HG03066 (cell line): ENCODE results near the gene STK11.

Experiments used
- ATAC-seq: cut with Tn5 transposase; IDR thresholded peaks from one replicate; pipeline ENCODE4 v1.9.1; 2021; ENCODE audit warnings: low read depth; ENCODE audit not compliant: unreplicated experiment

Gene STK11

GRCh38 chr19:1257475-1258162 is 52.0 kb downstream of the STK11 start:
- no peak for ATAC-seq

- no peak for ATAC-seq
Observed at GRCh38 chr19:1258163-1258492, 52.5 kb downstream of the STK11 start.

- no peak for ATAC-seq
Observed at GRCh38 chr19:1258707-1259205, 53.2 kb downstream of the STK11 start.

GRCh38 chr19:1259206-1259875 is 53.8 kb downstream of the STK11 start:
- ATAC-seq: no peak

- no peak for ATAC-seq
Observed at GRCh38 chr19:1259876-1260748, 54.5 kb downstream of the STK11 start.

DNA sequence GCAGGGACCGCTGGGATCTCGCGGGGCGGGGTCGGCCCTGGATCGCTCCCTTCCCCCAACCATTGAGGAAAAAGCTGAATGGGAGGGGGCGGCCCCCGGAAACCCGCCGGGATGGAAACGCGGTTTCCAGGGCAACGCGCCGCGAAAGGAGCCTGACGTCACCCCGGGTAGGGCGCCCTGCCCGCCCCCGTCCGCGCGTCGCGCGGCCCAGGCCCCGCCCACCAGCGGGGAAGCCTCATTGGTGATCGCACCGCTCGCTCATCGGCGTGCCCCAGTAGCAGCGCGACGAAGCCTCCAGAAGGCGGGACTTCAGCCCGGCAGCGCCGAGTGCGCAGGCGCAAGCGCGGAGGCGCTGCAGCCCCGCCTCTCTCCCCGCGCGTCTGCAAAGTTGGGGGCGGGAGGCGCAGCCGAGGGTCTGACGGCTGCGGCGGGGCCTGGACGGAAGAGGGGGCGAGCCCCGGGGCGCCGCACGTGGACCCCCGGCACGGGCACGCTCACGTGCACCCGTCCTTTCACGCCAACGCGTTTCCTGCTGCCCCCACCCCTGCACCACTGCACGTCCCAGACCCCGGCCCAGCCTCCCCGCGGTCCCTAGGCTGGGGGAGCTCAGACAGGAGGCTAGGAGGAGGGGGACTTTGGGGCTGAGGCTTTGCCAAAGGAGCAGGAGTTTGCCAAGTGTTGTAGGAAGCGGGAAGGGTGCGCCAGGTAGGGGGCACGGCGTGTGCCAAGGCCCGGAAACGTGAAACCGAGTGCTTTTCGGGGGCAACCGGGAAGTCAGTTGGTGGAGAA is 55.4 kb downstream of the STK11 start:
- ATAC-seq: peak; percentile 35

DNA sequence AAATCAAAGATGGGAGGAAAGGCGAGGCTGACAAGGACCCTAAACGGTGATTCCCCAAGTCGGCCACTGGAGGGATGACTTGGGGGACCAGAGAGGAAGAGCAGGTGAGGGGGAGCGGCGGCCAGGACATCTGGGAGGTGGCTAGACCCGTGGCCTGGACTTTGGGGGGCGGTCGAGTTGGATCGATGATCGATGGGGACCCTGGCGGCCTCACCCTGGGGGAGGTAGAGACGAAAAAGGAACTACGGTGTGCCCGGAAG is 55.9 kb downstream of the STK11 start:
- ATAC-seq: no peak

GRCh38 chr19:1261798-1262622 is 56.4 kb downstream of the STK11 start:
- ATAC-seq: no peak

- ATAC-seq: no peak
Observed at GRCh38 chr19:1262623-1263123, 57.1 kb downstream of the STK11 start.

DNA sequence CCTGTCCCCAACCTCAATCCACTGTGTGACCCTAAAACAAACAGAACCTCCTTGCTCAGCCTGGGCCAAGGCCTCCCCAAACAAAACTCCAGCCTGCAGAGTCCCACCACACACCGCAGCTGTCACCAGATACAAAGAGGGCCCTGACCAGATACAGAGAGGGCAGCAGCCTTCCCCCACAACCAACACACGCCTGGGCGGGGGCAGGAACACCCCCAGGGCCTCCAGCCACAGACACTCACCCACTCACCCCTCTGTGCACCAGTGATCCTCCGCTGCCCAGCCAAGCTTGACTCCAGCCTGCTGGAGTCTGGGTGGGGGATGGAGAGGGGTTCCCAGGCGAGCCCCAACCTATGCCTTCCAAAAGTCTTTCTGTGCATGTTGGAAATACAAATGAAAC is 57.6 kb downstream of the STK11 start:
- ATAC-seq: no peak

- ATAC-seq: no peak
Observed at GRCh38 chr19:1264801-1265614, 59.4 kb downstream of the STK11 start.

GRCh38 chr19:1265615-1266128 is 60.1 kb downstream of the STK11 start:
- no peak for ATAC-seq

DNA sequence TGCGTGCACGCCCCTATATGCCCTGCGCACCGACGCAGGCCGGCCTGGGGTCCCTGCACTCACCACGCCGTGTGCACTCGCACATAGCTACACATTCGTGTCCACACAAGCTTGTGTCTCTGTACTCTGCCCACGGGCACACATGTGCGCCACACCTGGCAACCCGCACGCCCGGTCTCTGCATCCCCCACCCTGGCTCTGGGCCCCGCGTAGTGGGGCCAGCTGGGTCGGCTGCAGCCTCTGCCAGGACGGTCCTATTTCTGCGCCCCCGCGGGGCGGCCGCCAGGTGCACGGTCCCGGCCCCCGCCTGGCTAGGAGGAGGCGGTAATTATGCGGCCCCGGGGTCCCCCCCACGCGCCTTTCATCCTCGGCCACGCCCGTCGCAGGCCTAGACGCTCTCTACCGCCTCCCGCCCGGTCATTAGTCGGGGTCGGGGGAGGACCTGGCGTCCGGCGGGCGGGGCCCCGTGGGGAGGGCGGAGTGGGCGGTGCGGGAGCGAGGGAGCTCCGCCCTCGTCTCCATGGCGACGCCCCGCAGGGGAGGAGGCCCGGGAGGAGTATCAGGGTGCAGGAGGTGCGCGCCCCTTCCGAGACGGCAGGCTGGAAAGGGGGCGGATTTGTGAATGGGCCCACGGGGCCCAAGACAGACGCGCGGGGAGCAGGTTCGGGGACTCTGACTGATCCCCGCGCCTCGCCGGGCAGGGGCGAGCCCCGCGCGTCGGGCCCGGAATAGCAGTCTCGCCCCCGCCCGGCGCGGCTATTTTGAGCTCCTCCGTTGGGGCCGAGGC is 60.7 kb downstream of the STK11 start:
- ATAC-seq: peak; percentile 30

DNA sequence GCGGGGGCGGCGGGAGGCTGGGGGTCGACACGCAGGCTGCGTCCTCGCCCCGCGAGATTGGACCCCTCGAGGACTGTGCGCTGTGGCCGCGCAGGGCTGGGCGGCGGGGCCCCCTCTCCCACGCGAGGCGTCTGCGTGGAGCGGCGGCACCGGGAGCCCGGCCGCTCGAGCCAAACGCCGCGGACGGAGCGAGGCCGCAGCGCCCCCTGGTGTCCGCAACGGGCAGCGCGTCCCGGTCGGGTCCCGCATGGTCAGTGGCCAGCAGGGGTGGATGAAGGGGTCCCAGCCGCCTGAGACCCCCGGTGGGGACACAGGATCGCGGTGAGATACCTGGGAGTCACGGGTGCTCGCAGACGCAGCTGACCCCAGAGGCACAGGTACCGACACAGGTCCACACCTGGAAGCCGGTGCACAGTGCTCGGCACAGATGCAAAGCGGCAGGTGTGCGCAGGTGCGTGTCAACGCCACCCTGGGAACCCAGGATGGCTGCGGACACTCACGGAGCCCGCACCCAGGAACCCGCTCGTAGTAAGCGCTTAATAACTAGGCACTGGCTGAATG is 61.4 kb downstream of the STK11 start:
- ATAC-seq: peak; percentile 12

DNA sequence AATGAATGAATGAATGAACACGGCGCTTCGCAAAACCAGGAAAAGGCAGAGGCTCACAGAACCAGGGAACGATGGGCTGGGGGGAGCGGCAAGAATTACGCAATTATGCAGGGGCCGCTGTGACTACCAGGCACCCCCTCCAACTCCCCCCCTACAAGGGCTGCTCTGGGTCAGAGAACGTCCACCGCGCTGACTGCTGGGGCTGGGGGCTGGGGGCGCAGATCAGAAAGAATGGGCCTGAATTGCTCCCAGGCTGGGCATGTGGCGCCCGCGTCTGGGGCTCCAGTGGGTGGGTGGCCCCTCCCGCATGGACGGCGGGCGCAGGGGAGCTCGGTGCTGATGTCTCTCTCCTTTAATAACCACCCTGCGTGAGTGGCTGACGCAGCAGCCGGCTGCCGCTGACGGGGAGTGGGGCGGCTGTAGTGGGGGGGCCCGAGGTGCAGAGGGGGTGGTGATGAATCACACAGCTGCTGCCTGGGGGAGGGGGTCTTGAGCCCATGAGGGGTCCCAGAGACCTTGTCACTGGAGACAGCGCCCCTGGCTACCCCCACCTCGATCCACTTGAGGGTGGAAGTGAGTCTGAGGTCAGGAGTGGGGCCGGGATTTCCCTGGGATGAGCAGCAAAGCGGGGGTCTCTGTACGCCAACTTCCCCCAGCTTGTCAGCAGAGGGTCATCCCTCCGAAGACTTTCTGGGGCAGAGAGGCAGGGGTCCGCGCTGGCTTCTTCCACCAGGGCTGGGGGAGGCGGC is 62.1 kb downstream of the STK11 start:
- ATAC-seq: no peak

GRCh38 chr19:1268226-1269064 is 62.9 kb downstream of the STK11 start:
- no peak for ATAC-seq
